ENCODE data around the gene EFCAB9.

DNA sequence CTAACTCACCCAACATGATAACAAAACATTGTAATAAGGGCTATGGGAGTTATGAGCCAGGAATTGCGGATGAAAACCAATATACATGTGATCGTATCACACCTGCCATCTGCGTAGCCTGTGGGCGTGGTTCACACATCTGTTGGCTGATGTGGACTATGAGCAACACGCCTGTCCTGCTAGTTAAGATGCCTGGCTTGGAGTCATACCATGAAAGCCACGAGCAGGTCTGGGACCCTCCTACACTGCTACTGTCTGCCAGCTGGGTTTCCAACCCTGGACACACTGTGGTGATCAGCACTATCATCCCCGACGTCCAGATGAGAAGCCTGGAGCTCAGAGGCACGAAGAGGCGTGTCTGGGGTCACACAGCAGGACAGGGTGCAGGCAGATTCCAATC is 46.1 kb upstream of the EFCAB9 start:
- no peak for TF ChIP-seq GATA2 (IDR thresholded peaks at IDR 0.05; ENCODE audit: low read depth, low read length)
- no peak for TF ChIP-seq GATA3 (IDR thresholded peaks at IDR 0.05; ENCODE audit: low read depth, low read length)
